PFSK-1 (cell line): ENCODE measurements around the gene ACP2.

Source experiments
- FOXP2 ChIP-seq: optimal IDR thresholded peaks from 2 replicates; pipeline ENCODE3; 2011; ENCODE audit warnings: borderline replicate concordance, control low read depth, inconsistent platforms; ENCODE audit not compliant: insufficient read depth; ENCODE audit errors: extremely low read length, extremely low read depth
- POLR2AphosphoS5 ChIP-seq: IDR thresholded peaks from 2 replicates; pipeline ENCODE4 v1.6.1; 2012; ENCODE audit warnings: low read depth, mild to moderate bottlenecking, control low read depth, low read length, moderate library complexity
- REST ChIP-seq, 2 experiments: IDR thresholded peaks; 2 replicates each; pipeline versions ENCODE4 v1.6.1 to v1.8.0; 2011 to 2012; ENCODE audit warnings: low read depth in 2 of 2, low read length in 2 of 2, control low read depth in 1 of 2, inconsistent platforms in 1 of 2, mild to moderate bottlenecking in 1 of 2, moderate library complexity in 1 of 2; ENCODE audit not compliant: insufficient read depth in 1 of 2
- SIN3A ChIP-seq: IDR thresholded peaks from 2 replicates; pipeline ENCODE4 v1.6.1; 2012; ENCODE audit warnings: mild to moderate bottlenecking, low read length, moderate library complexity, borderline replicate concordance; ENCODE audit not compliant: insufficient read depth
- TAF1 ChIP-seq: IDR thresholded peaks from 2 replicates; pipeline ENCODE4 v1.6.1; 2012; ENCODE audit warnings: low read length, control low read depth, borderline replicate concordance; ENCODE audit not compliant: insufficient read depth

ACP2 gene

DNA sequence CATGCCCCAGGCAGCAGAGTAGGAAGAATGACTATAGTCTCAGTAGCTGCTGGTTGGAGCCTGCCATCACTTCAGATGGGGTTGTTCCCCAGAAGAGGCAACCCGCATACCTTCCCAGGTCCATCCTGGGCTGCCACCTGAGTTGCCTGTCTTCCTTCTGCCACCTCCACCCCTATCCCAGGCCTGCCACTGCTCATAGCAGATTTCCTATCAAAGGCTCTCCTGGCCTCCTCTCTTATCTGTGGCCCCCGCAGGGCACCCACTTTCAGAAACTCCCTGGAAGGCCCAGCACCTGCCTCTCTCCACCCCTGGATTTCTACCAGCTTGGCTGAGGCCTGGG, 8.5 kb upstream of the ACP2 start:
- no peak for TF ChIP-seq SIN3A
- no peak for TF ChIP-seq REST (IDR thresholded peaks at IDR 0.05; ENCODE audit: insufficient read depth in 1 of 2, low read depth in 2 of 2, low read length in 2 of 2)
- no peak for TF ChIP-seq POLR2AphosphoS5
- TF ChIP-seq TAF1 = no peak
- TF ChIP-seq FOXP2 = no peak

DNA sequence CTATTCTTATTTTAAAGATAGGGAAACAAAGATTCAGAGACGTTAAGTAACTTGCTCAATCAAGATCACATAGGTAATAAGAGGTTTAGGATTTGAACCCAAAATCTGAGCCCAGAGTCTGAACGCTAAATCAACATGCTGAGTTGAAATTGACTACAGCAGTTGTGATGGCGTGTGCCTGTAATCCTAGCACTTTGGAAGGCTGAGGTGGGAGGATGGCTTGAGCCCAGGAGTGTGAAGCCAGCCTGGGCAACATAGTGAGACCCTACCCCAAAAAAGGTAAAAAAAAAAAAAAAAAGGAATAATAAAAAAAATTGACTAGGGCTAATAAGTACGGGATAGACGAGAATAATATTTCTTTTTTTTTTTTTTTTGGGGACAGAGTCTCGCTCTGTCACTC, 7.8 kb upstream of the ACP2 start:
- TF ChIP-seq POLR2AphosphoS5 = no peak
- no peak for TF ChIP-seq SIN3A
- no peak for TF ChIP-seq FOXP2
- TF ChIP-seq TAF1 = no peak
- no peak for TF ChIP-seq REST (IDR thresholded peaks at IDR 0.05; ENCODE audit: insufficient read depth in 1 of 2, low read depth in 2 of 2, low read length in 2 of 2)

- no peak for TF ChIP-seq TAF1
- no peak for TF ChIP-seq SIN3A
- TF ChIP-seq POLR2AphosphoS5 = no peak
- no peak for TF ChIP-seq FOXP2
- TF ChIP-seq REST (IDR thresholded peaks at IDR 0.05; ENCODE audit: insufficient read depth in 1 of 2, low read depth in 2 of 2, low read length in 2 of 2) = no peak
Measured at GRCh38 chr11:47254386-47254785, 5.8 kb upstream of the ACP2 start.

GRCh38 chr11:47253660-47254059, 5.0 kb upstream of the ACP2 start:
- TF ChIP-seq SIN3A = no peak
- no peak for TF ChIP-seq FOXP2
- no peak for TF ChIP-seq TAF1
- TF ChIP-seq POLR2AphosphoS5 = no peak
- TF ChIP-seq REST (IDR thresholded peaks at IDR 0.05; ENCODE audit: insufficient read depth in 1 of 2, low read depth in 2 of 2, low read length in 2 of 2) = no peak

GRCh38 chr11:47251751-47252150, 3.1 kb upstream of the ACP2 start:
- no peak for TF ChIP-seq FOXP2
- TF ChIP-seq SIN3A = no peak
- no peak for TF ChIP-seq POLR2AphosphoS5
- no peak for TF ChIP-seq REST (IDR thresholded peaks at IDR 0.05; ENCODE audit: insufficient read depth in 1 of 2, low read depth in 2 of 2, low read length in 2 of 2)
- no peak for TF ChIP-seq TAF1
